ENCODE results near the gene LTN1.
"Not testable (repeated sequence)": the region's sequence is repeated elsewhere in the genome, so short reads cannot be mapped to it uniquely, and the experiment has no call there.

The LTN1 gene, protein sequence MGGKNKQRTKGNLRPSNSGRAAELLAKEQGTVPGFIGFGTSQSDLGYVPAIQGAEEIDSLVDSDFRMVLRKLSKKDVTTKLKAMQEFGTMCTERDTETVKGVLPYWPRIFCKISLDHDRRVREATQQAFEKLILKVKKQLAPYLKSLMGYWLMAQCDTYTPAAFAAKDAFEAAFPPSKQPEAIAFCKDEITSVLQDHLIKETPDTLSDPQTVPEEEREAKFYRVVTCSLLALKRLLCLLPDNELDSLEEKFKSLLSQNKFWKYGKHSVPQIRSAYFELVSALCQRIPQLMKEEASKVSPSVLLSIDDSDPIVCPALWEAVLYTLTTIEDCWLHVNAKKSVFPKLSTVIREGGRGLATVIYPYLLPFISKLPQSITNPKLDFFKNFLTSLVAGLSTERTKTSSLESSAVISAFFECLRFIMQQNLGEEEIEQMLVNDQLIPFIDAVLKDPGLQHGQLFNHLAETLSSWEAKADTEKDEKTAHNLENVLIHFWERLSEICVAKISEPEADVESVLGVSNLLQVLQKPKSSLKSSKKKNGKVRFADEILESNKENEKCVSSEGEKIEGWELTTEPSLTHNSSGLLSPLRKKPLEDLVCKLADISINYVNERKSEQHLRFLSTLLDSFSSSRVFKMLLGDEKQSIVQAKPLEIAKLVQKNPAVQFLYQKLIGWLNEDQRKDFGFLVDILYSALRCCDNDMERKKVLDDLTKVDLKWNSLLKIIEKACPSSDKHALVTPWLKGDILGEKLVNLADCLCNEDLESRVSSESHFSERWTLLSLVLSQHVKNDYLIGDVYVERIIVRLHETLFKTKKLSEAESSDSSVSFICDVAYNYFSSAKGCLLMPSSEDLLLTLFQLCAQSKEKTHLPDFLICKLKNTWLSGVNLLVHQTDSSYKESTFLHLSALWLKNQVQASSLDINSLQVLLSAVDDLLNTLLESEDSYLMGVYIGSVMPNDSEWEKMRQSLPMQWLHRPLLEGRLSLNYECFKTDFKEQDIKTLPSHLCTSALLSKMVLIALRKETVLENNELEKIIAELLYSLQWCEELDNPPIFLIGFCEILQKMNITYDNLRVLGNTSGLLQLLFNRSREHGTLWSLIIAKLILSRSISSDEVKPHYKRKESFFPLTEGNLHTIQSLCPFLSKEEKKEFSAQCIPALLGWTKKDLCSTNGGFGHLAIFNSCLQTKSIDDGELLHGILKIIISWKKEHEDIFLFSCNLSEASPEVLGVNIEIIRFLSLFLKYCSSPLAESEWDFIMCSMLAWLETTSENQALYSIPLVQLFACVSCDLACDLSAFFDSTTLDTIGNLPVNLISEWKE (N-terminal part only)

DNA sequence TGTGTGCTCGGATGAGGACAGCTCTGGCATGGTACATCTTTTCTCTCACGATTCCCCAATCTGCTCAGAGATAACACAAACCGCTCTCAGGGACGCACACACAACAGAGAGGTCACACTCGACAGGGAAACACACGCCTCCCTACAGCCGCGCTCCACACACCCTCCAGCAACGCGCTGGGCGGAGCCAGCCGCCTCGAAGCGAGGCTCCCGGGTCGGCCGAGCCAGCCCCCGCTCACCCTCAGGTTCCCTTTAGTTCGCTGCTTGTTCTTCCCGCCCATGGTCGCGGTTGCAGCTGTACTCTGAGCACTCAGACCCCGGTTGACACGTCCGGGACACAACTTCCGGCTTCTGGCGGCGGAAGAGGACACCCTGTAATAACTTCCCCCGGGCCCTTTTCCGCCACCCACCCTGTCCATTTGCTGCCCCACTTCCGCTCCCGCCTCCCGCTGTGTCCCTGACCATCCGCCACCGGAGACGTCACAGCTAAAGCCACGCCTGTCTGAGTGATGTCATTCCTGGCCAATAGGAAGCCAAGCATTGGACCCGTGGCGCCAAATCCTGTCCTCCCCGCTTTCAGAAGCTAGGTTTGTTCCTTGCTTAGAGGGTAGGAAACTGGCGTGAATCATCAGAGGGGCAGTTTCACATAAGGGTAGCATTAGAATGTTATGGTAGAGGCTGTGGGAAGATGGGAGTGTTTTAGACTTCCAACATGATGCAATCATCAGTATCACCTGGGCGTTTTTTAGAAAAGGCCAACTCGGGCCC is at the start of gene LTN1:
LTN1 (minus strand) TSS at position 352 of the 767 bp plus-strand sequence; CDS start at position 280, 72 bp downstream.
- DNase-seq: peak; percentile 93

DNA sequence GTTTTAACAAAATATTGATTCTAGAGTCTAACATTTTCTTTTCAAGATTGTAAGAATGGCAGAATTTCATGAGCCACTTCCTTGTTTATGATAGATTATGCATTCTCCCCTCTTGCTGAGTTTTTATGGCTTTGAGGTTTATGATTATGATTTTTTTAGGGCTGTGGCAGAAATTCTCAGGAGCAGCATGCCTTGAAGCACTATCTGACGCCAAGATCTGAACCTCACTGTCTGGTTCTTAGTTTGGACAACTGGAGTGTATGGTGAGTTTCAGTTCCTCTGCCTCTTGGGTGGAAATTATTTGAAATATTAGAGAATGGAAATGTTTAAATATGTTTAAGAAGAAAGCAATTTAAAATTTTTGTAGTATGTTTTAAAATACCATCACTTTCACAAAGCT is 42.0 kb upstream of the LTN1 start:
- no peak for DNase-seq

DNA sequence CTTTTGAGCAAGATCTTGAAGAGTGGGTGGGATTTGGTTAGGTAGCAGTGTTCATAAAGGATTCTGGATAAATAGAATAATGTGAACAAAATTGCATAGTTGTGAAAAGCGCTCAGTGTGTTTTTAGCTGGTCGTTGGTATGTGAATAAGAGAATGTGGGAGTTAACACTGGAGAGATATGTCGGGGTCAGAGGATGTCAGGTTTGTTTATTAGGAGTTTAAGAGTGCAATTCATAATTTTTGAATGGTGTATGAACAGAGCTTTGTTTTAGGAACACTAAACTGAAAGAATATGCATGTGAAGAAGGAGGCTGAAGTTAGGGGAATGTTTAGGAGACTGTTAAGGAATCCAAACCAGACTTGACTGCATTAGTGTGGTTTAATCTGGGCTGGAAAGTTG is 41.2 kb upstream of the LTN1 start:
- no peak for DNase-seq

DNA sequence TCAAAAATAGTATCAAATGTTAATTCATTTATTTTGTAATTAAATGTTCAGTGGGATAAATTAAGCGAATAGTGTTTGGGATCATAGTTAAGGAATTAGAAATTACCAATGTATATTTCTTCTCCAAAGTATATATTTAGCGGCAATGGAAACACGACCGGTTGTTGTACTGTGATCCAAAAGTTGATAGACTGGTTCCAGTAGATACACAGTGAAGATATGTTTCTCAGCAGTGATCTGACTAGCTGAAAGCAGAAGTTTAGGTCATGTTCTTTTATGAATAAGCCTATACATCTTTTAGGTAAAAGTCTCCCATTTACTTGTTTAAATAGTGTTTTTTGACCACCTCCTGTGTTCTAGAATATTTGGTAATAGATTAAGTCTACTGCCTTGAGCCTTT is 40.6 kb upstream of the LTN1 start:
- DNase-seq: no peak

DNA sequence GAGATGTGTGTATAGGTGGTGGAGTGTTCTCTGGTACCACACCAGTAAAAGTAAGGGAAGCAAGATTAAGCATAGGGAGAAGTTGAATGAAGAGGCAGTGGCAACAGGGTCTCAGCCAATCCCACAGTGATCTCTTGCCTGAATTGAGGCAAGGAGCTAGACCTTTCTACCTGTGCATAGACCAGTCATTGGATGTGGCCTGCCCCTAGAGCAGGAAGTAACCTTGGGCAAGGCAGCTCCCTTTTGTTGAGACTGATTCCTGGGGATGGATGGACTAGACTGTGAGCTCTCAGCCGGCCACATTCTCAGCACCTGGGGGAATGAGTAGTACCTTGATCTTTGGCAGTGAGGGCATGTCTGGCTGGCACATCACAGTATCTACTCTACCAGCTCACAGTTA is 38.2 kb upstream of the LTN1 start:
- no peak for DNase-seq

DNA sequence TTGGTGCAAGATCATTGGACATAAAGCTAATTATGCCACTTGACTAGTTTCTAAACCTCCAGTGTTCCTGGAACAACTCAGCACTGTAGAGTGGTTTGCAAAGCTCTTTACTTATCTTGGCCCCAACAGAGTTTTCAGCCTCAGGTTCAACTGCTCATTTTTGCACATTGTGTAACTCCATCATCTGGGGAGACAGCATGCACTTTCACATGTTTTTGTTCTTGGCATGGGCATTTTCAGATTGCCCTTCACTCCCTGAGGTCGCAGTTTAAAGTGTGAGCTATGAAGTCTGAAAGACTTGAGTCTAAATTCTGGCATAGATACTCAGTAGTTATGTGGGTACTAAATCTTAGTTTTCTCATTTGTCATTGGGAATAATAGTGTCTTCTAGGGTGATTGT is 36.8 kb upstream of the LTN1 start:
- DNase-seq: no peak

DNA sequence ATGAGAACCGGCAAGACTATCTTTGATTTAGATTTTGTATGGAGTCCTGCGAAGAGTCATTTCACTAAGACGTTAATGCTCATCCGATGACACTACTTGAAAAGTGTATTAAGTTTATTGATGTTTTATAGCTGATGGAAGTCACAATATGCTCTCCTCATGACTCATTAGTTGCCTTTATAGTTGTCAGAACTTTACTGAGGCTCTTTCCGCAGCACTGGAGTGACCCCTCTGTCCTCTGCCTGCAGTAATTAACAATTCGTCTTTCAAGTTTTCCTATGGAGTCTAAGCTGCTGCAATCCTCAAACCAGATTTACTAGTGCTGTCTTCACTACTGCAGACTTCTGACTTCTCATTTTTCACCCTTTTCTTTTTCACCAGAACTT is 32.6 kb upstream of the LTN1 start:
- DNase-seq: no peak

DNA sequence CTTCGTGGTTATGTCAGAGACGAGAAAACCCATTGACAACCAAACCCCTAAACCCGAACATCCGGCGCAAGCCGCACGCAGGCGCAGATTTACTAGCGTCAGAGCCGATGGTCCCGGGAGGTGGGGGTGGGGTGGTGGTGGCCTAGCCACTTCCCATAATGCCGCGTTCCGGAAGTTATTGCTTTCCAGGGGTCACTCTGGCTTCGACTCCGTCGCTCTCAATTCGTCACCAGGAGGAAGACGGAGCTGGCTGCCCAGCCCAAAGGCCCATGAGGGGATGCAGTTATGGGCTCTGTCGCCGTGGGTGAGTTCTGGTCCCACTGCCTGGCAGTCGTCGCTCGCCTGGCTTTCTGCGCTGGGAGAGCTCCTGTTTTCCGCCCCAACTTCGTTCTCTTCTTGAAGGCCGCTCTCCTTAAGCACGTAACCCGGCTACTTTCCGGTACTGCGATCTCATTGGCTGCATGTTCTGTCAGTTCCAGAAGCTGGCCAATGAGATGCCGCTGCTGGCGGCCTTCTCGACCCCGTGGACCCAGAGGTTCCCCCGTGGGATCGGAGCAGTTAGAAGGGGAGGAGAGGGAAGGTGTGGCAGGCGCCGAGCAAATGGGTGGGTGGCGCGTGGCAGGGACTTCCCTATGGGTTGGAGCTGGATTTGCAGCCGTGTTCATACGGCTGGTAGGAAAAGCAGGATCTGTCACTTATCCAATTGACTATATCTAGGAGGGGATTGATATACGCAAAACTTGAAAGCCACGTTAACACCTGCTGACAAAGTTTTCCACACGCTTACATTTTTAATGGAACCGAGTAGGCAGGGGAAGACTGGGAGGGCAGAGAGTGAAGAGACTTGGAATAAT is 32.0 kb upstream of the LTN1 start, which contains the start of gene USP16:
USP16 (plus strand) TSS at position 195 of the 854 bp plus-strand sequence. CDS start 3,246 bp downstream, outside the sequence.
- DNase-seq: peak; percentile 91

DNA sequence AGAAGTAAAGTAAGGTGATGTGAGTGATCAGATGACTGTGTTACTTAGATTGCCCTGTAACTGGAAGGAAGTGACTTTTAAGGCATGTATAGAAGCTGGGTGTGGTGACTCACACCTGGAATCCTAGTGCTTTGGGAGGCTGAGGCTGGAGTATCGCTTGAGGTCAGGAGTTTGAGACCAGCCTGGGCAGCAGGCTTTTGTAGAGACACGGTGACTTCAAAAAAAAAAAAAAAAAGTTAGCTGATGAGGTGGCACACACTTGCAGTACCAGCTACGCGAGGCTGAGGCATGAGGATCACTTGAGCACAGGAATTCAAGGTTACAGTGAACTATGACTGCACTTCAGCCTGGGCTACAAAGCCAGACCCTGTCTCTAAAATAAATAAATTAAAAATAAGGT is 29.5 kb upstream of the LTN1 start:
- no peak for DNase-seq

DNA sequence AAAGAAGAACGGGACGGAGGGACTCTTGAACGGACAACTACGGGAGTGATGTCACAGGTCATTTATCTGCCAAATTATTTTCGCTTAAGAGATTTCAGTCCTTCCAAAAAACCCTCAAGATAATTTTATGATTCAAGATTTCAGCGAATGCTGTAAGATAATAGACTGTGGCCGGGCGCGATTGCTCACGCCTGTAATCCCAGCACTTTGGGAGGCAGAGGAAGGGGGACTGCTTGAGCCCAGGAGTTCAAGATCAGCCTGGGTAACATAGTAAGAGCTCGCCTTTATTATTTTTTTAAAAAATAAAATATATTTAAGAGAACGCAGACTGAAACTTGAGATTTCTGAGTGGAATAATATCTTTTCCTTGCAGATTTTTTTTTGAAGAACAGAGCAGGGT is 25.9 kb upstream of the LTN1 start:
- DNase-seq: no peak

DNA sequence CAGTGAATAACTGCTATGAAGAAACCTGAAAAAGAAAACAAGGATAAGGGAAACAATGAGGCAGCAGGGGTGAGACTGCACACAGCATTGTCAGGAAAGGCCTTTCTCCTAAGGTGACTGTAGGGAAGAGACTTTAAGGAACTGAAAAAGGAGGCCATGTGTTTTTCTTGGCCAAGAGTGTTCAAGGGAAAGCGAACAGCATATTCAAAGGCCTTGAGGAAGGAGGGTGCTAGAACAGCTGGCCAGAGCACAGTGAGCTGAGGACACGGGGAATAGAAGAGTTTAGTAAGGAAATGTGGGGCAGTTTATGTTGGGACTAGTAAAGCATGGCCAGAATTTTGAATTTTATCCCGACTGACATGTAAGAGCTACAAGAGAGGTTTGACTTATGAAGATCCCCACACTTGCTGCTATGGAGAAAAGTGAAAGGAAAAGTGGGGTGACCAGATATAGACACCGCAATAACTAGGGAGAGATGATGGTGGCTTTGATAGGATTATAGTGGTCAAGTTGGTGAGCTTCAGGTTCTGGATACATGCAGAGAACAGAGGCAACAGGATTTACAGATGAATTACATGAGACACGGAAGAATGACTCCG is 25.1 kb upstream of the LTN1 start:
- DNase-seq: no peak

DNA sequence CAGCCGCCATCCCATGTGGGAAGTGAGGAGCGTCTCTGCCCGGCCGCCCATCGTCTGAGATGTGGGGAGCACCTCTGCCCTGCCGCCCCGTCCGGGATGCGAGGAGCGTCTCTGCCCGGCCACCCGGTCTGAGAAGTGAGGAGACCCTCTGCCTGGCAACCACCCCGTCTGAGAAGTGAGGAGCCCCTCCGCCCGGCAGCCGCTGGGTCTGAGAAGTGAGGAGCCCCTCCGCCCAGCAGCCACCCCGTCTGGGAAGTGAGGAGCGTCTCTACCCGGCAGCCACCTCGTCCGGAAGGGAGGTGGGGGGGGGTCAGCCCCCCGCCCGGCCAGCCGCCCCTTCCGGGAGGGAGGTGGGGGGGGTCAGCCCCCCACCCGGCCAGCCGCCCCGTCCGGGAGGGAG is 18.6 kb upstream of the LTN1 start:
- DNase-seq: not testable (repeated sequence)

DNA sequence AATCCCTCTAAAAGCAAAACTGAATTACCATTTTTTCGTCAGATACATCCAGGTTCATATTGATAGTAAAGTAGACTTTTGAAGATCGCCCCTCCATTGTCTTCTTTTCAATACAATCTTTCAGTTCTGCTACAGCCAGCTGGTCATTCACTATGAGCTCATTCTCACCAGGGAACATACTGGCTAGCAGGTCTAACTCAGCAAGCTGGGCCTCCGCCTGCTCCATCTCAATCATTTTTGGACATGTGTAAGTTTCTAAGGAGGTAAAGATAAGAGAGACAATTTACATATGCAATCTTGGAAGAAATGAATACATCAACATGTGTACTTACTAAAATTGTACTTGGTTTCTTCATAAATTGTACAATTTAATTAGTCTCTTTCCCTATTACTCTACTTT is 15.7 kb upstream of the LTN1 start:
- DNase-seq: no peak

DNA sequence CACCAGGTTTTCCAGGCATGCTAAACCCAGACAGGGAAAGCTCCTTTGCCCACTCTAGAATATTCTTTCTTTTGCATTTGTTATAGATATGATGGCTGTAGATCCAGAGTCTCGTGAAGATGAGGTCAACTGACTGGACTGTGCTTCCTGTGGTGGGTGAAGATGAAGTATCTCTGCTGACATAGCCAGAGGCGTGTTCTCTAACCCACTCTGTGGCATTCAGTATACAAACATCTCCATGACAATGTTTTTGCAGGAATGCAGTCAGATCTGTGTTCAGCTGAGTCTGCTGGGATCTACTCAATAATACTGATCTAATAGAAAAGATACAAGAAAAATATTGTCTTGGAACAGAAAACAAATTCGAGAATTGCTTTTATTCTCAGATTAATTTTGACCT is 15.1 kb upstream of the LTN1 start:
- no peak for DNase-seq

DNA sequence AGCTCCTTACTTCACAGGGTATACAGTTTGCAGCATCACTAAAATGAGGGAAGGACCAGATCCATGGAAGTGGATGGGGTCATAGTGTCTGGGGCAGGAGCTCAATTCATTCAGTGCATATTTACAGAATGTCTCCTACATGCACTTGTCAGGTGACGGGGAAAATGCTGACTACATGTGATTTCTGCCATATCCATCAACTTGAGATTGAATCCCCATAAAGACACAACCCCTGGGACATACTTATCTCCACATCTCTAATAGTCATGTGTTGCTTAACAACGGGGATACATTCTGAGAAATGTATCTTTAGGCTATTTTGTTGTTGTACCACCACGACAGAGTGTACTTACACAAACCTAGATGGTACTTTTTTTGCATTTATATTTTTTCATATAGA is 14.5 kb upstream of the LTN1 start:
- DNase-seq: no peak

DNA sequence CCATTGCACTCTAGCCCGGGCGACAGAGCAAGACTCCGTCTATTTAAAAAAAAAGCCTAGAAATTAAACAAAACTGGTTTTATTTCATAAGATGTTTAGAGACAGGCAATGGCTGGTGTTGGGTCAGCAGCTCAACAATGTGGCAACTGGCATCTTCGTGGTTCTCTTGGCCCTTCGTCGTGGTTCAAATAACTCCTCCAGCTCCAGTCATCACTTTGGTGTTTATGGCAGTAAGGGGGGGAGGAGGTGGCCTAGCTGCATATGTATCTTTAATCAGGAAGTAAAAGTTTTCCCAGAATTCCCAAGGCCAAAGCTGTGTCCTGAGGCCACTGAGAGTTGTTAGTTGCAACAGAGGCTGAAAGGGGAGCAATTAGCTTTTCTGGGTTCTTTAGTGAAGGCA is 13.0 kb upstream of the LTN1 start:
- DNase-seq: no peak

DNA sequence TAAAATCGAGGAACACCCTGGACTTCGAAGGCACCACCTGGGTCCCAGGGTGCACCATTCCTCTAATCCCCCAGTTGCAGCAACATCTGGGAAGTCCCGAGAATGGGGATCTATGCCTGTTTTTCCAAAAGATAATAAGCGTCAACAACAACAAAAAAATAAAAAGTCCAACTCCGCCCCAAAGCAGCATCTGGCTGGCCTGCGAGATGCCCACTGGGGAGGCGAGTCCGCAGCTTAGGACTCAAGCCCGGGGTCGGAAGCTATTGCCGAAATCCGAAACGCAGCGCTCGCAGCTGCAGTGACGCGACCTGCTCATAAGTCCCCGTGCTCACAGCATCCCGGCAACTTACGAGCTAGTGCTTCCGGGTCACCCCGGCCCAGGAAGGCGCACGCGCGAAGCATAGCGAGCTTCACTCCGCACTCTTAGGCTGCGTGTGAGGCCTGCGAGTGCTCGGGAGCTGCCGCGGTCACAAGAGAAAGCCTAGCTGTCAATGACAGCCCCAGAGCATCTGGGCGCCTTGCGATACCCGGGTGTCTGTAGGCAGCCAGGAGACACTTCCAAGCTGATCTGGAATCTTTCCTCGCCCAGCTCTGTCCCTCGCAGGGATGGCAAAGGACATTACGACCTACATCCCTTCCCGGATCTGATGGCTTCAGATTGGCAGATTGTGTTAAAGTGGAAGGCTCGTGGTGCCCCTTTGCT is 9.9 kb upstream of the LTN1 start:
- peak; percentile 73 for DNase-seq

DNA sequence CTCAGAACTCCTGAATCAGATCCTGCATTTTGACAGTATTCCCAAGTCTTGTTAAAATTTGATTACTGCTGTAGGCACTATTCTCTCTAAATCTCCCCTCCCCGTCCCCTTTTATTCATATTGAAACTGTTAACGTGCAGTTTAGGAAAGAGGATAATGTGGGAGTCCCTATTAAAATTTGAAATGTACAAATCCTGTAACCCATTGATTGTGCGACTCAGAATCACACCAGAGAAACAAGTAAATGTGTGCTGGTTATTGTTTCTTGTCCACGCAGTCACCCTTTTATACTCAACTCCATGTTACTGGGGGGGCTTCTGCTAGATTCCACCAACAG is 584 bp upstream of the LTN1 start:
- no peak for DNase-seq

DNA sequence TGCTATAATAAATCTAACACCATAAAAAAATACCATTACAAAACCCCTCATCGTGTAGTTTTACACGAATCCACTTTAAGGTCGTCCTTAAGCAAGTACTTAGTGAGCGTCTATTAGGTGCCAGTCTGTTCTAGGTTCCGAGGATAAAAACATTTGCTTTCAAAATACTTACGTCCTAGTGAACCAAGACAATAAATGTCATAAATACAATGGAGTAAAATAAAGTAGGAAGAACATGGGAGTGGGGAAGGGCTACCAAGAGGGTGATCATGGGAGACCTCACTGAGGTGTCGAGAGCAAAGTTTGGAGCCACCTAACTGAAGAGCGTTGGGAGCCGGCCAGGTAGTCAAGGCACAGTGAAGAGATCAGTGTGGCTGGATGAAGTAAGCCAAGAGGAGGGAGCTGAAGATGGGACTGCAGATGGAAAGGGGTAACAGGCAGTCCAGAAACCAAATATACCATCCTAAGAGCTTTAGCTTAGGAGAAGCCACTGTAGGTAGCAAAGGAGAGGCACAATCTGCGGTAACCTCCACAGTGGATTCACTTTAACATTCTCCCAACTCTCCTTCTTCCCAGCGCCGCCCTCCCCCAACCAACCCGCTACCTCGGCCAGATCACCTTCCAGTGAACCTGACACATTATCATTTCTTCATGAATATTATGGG is 684 bp downstream of the LTN1 start:
- no peak for DNase-seq

DNA sequence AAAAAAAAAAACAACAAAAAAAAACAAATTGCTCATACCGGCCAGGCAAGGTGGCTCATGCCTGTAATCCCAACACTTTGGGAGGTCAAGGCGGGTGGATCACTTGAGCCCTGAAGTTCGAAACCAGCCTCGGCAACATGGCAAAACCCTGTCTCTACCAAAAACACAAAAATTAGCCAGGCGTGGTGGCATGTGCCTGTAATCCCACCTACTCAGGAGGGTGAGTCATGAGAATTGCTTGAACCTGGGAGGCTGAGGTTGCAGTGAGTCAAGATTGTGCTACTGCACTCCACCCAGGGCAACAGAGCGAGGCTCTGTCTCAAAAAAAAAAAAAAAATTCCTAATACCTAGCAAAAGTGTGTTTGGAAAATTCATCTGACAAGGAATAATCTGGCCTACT is 4.5 kb downstream of the LTN1 start:
- not testable (repeated sequence) for DNase-seq
